ENCODE results near the gene MPND. TPM values are rescaled to one million over a fixed set of nuclear protein-coding genes. Genes with fewer than 3 reads are reported as not detected.

MPND gene
- total and polyA plus RNA-seq, 2 of the 13 experiments (the other 11 are each of a cell fraction or from before 2014, with no cell fraction given) = 10.8 to 15.8 TPM

DNA sequence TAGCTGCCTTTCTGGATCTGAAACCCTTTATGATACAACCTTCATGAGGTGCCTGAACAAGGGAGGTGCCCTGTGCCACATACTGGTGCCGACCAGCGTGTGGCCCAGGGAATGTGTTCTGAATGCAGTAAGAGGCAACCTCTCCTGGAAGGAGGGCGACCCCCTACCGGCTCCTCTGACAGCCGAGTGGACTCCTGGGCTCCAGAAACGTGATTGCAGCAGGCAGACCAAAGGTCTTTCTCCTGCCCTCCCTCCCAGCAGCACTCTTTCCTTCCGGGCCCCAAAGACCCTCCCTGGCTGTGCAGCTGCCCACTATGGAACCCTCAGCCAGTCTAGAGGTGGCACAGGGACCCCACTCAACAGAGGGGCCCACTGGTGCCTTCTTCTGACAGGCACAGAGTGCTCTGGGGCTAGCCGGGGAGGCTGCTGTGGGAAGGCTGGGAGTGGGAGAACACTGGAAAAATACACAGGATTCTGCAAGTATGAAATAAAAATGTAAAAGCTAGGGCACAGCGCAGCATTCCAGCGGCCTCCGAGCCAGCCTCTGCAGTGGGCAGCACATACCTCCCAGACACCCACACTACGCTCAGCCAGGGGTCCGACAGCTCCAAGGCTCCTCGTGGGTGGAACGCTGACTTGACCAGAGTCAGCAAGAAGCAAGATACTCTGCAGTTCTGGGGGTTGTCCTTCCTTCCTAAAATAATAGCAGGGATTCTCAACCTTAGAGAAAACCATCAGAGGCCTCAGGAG, 42.1 kb downstream of the MPND start:
- WGBS (ENCODE audit: low lambda C conversion rate) = 47% methylated on average over 13 of the region's 15 CpGs
- FAIRE-seq (no peak), ATAC-seq (peak; percentile 51), DNase-seq (ENCODE audit: low spot score) (no peak)
- in situ Hi-C loops (cut with HindIII; ENCODE audit: extremely low pct_ligation_motif_present, low pct_unique_long_range_greater_than_20kb) (no loop called here), intact Hi-C loops (cut with micrococcal nuclease; ENCODE audit: unreplicated experiment) (no loop called here)
- Histone ChIP-seq H2AFZ (ENCODE audit: low read length) (no peak overlapping the region), H3K4me2 (ENCODE audit: low read depth, low read length) (peak overlapping the region; percentile 68), H3K4me1 (ENCODE audit: insufficient read depth, low read length) (peaks cover 51% of the 10 kb centered on the region), H3K36me3 (replicated peaks in 1 of 2; ENCODE audit: control insufficient read depth in 1 of 2, insufficient read depth in 2 of 2, low read length in 2 of 2) (peaks cover 11 to 24% of the 10 kb centered on the region in 2 experiments), H3K9me3 (ENCODE audit: low read length) (no peaks in the 10 kb centered on the region), H3K4me3 (replicated peaks in 1 of 3; ENCODE audit: insufficient read depth in 1 of 3, low read depth in 2 of 3, low read length in 3 of 3) (peak overlapping the region in 1 of 3 experiments; percentile 31; a peak in 1 of 6 replicates), H3K27ac (ENCODE audit: extremely low read length, insufficient read depth, low read length) (peak overlapping the region; percentile 65), H3K79me2 (ENCODE audit: insufficient read depth, low read length) (peaks cover 83% of the 10 kb centered on the region), H3K9ac (ENCODE audit: insufficient read depth, low read depth, low read length) (peak overlapping the region; percentile 38), H4K20me1 (ENCODE audit: insufficient read depth, low read length) (peaks cover 21% of the 10 kb centered on the region; the same call in 1 of the 2 replicates), H3K27me3 (ENCODE audit: control insufficient read depth in 1 of 2, insufficient read depth in 2 of 2, low read length in 2 of 2) (no peaks in the 10 kb centered on the region; a peak in 1 of 5 replicates)
- BruUV-seq (replicated peaks) = no TSS peak
- ChIA-PET CTCF (ENCODE audit: low intra/inter-chr PET ratio, low total read pairs) (interaction anchor here (0.6 kb wide), 1 partner anchor 16 kb away, joined by 3 read pairs; no protein-coding TSS in a partner anchor), POLR2A (interaction anchor here (1.3 to 2.6 kb wide), 2 partner anchors 10 to 139 kb away, joined by 3 to 19 read pairs; partner anchors contain the start of gene YJU2)
- no peak for TF ChIP-seq HNRNPH1 (optimal IDR thresholded peaks at IDR 0.05; ENCODE audit: low read depth, low read length)
- TF ChIP-seq FOXA3 (CRISPR knock-in tag; IDR thresholded peaks at IDR 0.05) = no peak
- TF ChIP-seq THAP11 (CRISPR knock-in tag; IDR thresholded peaks at IDR 0.05) = no peak
- TF ChIP-seq ZNF460 (CRISPR knock-in tag; IDR thresholded peaks at IDR 0.05; ENCODE audit: borderline replicate concordance) = no peak
- TF ChIP-seq ZNF687 (CRISPR knock-in tag; IDR thresholded peaks at IDR 0.05) = peak; percentile 58
- TF ChIP-seq ZNF136 (CRISPR knock-in tag; IDR thresholded peaks at IDR 0.05; ENCODE audit: low read depth) = no peak
- no peak for TF ChIP-seq SKI (IDR thresholded peaks at IDR 0.05; ENCODE audit: partially characterized antibody)
- TF ChIP-seq HOXD1 (CRISPR knock-in tag; IDR thresholded peaks at IDR 0.05) = no peak
- no peak for TF ChIP-seq ZNF282 (IDR thresholded peaks at IDR 0.05; ENCODE audit: partially characterized antibody)
- no peak for TF ChIP-seq DMTF1 (CRISPR knock-in tag; IDR thresholded peaks at IDR 0.05)
- no peak for TF ChIP-seq KLF9 (CRISPR knock-in tag; IDR thresholded peaks at IDR 0.05; ENCODE audit: low read depth)
- TF ChIP-seq, protein P1, sequence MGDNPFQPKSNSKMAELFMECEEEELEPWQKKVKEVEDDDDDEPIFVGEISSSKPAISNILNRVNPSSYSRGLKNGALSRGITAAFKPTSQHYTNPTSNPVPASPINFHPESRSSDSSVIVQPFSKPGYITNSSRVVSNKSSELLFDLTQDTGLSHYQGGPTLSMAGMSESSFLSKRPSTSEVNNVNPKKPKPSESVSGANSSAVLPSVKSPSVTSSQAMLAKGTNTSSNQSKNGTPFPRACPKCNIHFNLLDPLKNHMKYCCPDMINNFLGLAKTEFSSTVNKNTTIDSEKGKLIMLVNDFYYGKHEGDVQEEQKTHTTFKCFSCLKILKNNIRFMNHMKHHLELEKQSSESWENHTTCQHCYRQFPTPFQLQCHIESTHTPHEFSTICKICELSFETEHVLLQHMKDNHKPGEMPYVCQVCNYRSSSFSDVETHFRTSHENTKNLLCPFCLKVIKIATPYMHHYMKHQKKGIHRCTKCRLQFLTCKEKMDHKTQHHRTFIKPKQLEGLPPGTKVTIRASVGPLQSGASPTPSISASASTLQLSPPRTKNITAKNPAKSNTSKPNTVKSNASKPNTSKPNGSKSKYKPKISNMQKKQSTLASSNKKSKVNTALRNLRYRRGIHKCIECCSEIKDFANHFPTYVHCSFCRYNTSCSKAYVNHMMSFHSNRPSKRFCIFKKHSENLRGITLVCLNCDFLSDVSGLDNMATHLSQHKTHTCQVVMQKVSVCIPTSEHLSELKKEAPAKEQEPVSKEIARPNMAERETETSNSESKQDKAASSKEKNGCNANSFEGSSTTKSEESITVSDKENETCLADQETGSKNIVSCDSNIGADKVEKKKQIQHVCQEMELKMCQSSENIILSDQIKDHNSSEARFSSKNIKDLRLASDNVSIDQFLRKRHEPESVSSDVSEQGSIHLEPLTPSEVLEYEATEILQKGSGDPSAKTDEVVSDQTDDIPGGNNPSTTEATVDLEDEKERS (CRISPR knock-in tag; IDR thresholded peaks at IDR 0.05) = no peak
- no peak for TF ChIP-seq MTF1 (CRISPR knock-in tag; IDR thresholded peaks at IDR 0.05)
- no peak for TF ChIP-seq ATRX (CRISPR knock-in tag; IDR thresholded peaks at IDR 0.05; ENCODE audit: borderline replicate concordance)
- TF ChIP-seq NFYC (CRISPR knock-in tag; IDR thresholded peaks at IDR 0.05) = no peak

Data from HepG2 (cell line).